ENCODE measurements around the gene GRIP2.

The GRIP2 gene

GRCh38 chr3:14478956-14479550, 61.1 kb downstream of the GRIP2 start:
- DNase-seq: no peak
- TF ChIP-seq CTCF (IDR thresholded peaks at IDR 0.05; ENCODE audit: low read depth, low read length): no peak
- peaks cover 29% of the 10 kb centered on the region for H3K36me3 ChIP-seq

DNA sequence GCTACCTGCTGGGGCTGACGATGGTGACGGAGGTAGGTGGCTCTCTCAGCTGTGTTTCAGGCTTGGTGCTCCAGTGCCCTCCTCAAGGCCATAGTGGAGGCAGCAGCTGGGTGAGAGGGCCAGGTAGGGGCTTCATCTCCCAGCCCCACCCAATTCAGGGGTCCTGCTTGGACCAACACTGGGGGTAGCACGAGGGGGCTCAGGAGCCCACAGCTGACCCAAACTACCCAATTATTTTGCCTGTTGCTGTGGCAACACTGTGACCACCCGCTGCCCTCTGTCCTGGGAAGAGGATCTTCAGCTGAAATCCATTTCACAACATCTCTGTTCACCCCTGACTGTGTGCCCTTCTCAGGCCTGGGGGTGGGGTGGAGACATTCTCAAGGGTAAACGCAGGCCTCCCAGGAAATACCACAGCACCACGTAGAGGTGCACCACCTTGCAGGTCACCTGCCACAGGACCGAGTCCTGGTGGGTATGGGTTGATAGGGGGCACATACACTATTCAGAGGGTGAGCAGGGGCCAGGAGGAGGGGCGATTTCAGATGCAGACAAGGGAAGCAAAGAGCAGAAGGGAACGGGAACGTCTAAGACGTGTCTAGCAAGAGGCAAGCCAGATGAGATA, 62.7 kb downstream of the GRIP2 start:
- no peak for TF ChIP-seq CTCF (IDR thresholded peaks at IDR 0.05; ENCODE audit: low read depth, low read length)
- Histone ChIP-seq H3K9me3 (no peaks in the 10 kb centered on the region), H3K4me1 (no peaks in the 10 kb centered on the region; the same call in 1 of the 2 replicates), H3K27me3 (no peaks in the 10 kb centered on the region), H3K4me3 (ENCODE audit: low read depth, low read length) (no peak overlapping the region), H3K36me3 (peaks cover 29% of the 10 kb centered on the region)
- no peak for DNase-seq

More at GRCh38 chr3:14478956-14479550, 61.1 kb downstream of the GRIP2 start:
- Histone ChIP-seq H3K27me3 (no peaks in the 10 kb centered on the region), H3K9me3 (no peaks in the 10 kb centered on the region), H3K4me3 (ENCODE audit: low read depth, low read length) (no peak overlapping the region), H3K4me1 (no peaks in the 10 kb centered on the region; the same call in 1 of the 2 replicates)

GRCh38 chr3:14476583-14477265, 63.4 kb downstream of the GRIP2 start:
- H3K4me1 ChIP-seq: no peaks in the 10 kb centered on the region; the same call in 1 of the 2 replicates
- no peak for DNase-seq
- H3K27me3 ChIP-seq: no peaks in the 10 kb centered on the region
- TF ChIP-seq CTCF (IDR thresholded peaks at IDR 0.05; ENCODE audit: low read depth, low read length): no peak
- H3K4me3 ChIP-seq (ENCODE audit: low read depth, low read length): no peak overlapping the region
- H3K36me3 ChIP-seq: peaks cover 29% of the 10 kb centered on the region
- no peaks in the 10 kb centered on the region for H3K9me3 ChIP-seq

DNA sequence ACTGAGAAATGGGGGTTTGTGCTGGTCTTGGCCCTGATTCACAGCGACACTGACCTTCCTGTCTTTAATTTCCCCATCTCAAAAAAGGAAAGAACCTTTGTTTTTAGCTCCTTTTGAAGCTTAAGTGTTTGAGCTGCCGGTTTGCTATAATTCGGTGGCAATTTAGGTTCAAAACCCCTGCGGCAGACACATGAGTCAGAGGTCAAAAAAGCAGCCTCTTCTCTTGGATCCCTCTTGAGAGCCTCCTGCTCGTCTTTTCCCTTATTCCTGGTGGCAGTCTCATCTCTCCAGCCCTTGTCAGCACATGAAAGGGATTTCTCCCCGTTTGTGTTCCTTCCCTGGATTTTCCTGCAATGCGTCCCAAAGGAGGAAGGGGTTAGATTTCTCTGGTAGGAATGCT, 64.5 kb downstream of the GRIP2 start:
- no peak overlapping the region for H3K4me3 ChIP-seq (ENCODE audit: low read depth, low read length)
- DNase-seq: no peak
- H3K36me3 ChIP-seq: peaks cover 29% of the 10 kb centered on the region
- TF ChIP-seq CTCF (IDR thresholded peaks at IDR 0.05; ENCODE audit: low read depth, low read length): no peak
- H3K4me1 ChIP-seq: no peaks in the 10 kb centered on the region; the same call in 1 of the 2 replicates
- no peaks in the 10 kb centered on the region for H3K9me3 ChIP-seq
- H3K27me3 ChIP-seq: no peaks in the 10 kb centered on the region

DNA sequence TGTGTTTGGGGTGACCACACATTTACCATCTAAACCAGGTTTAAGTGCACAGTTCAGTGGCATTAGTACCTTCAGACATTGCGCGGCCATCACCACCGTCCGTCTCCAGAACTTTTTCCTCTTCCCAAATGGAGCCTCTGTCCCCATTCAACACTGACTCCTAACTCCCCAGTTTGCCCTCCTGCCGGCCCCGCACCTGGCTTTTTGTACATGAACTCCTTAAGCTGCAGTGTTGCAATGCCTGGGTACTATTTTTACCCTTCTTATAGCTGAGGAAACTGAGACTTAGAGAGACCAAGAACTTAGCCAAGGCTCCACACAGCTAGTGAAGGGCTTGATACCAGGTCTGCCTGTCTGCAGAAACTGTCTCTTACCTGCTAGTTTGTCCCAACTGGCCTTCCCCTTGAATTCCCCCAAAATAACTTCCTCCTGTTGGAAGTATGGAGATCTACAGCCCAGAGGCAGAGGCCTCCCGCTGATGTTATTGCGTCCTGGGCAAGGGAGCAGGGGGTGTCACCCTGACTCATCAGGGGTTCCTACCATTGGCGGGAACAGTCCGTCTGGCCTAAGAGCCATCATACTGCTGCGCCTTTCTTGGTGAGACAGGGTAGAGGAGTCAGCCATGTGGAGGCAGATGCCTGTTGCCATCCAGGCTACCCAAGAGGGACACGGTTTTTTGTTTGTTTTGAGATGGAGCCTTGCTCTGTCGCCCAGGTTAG, 65.6 kb downstream of the GRIP2 start:
- no peak for TF ChIP-seq CTCF (IDR thresholded peaks at IDR 0.05; ENCODE audit: low read depth, low read length)
- no peak overlapping the region for H3K4me3 ChIP-seq (ENCODE audit: low read depth, low read length)
- H3K36me3 ChIP-seq: peaks cover 21% of the 10 kb centered on the region
- H3K9me3 ChIP-seq: no peaks in the 10 kb centered on the region
- no peaks in the 10 kb centered on the region for H3K27me3 ChIP-seq
- no peaks in the 10 kb centered on the region for H3K4me1 ChIP-seq
- no peak for DNase-seq
